IMR-90 (cell line): ENCODE results near the gene MEGF9. TPM values are rescaled to one million over a fixed set of nuclear protein-coding genes. Genes with fewer than 3 reads are reported as not detected.

Experiments
- ATAC-seq: fragments of 200-7000 bp; cut with Tn5 transposase; 2 replicates; pipeline ENCODE4 v1.9.1; 2020; ENCODE audit warnings: low read depth, mild to moderate bottlenecking, moderate library complexity
- BruUV-seq: library from RNA; stranded (reverse); fragments of 400-500 nt; replicated peaks from 2 replicates; lab custom pipeline; 2021; lab: Mats Ljungman, UMichigan
- CTCF ChIA-PET: fragments of 300-600 bp; formaldehyde crosslinking; extraction: SDS; loops from one replicate; lab custom pipeline; 2021; ENCODE audit warnings: antibody characterized with exemption; lab: Yijun Ruan, JAX
- POLR2A ChIA-PET: fragments of 300-600 bp; sonication (Branson Sonifier 250); formaldehyde crosslinking; loops from one replicate; lab custom pipeline; 2022; ENCODE audit warnings: antibody characterized with exemption; ENCODE audit not compliant: unreplicated experiment; lab: Charles Lee
- DNase-seq: peaks from one replicate; pipeline ENCODE4 v3.0.0; 2013
- H2AFZ ChIP-seq: replicated peaks from 2 replicates; pipeline ENCODE3; 2013; ENCODE audit warnings: low read length, mild to moderate bottlenecking; ENCODE audit not compliant: poor library complexity
- H2AK5ac ChIP-seq: 2 replicates; pipeline ENCODE4 v1.6.1; 2013; ENCODE audit warnings: low read depth, low read length, inconsistent platforms
- H2AK9ac ChIP-seq: replicated peaks from 2 replicates; pipeline ENCODE3; 2013; ENCODE audit warnings: mild to moderate bottlenecking, low read depth, low read length, moderate library complexity; ENCODE audit not compliant: poor library complexity
- H2BK120ac ChIP-seq: 2 replicates; pipeline ENCODE4 v1.6.1; 2013; ENCODE audit warnings: low read depth, low read length, inconsistent platforms
- H2BK15ac ChIP-seq: 3 replicates; pipeline ENCODE4 v1.6.1; 2013; ENCODE audit warnings: low read depth, low read length, inconsistent platforms
- H2BK20ac ChIP-seq: 2 replicates; pipeline ENCODE4 v1.6.1; 2013; ENCODE audit warnings: low read depth, mild to moderate bottlenecking, inconsistent platforms, low read length, moderate library complexity
- H2BK5ac ChIP-seq: 2 replicates; pipeline ENCODE4 v1.6.1; 2013; ENCODE audit warnings: mild to moderate bottlenecking, low read depth, low read length, inconsistent platforms; ENCODE audit not compliant: poor library complexity, severe bottlenecking
- H3K14ac ChIP-seq: replicated peaks from 2 replicates; pipeline ENCODE4 v1.6.1; 2013; ENCODE audit warnings: low read depth, low read length, inconsistent platforms
- H3K18ac ChIP-seq: 2 replicates; pipeline ENCODE4 v1.6.1; 2013; ENCODE audit warnings: low read depth, low read length, control low read depth
- H3K23ac ChIP-seq: 2 replicates; pipeline ENCODE4 v1.6.1; 2013; ENCODE audit warnings: low read depth, low read length, inconsistent platforms
- H3K27ac ChIP-seq: 2 replicates; pipeline ENCODE4 v1.5.1; 2013; ENCODE audit warnings: mild to moderate bottlenecking, control low read depth, low read length; ENCODE audit not compliant: insufficient read depth
- H3K27me3 ChIP-seq: 2 replicates; pipeline ENCODE4 v1.6.1; 2013; ENCODE audit warnings: low read length; ENCODE audit not compliant: control insufficient read depth, insufficient read depth
- H3K36me3 ChIP-seq: 2 replicates; pipeline ENCODE4 v1.6.1; 2013; ENCODE audit warnings: low read length, mixed read lengths; ENCODE audit not compliant: control insufficient read depth, insufficient read depth
- H3K4ac ChIP-seq: 2 replicates; pipeline ENCODE4 v1.6.1; 2013; ENCODE audit warnings: low read depth, low read length, inconsistent platforms
- H3K4me1 ChIP-seq: 2 replicates; pipeline ENCODE4 v1.6.1; 2013; ENCODE audit warnings: low read length, mixed read lengths; ENCODE audit not compliant: control insufficient read depth, insufficient read depth
- H3K4me2 ChIP-seq: 2 replicates; pipeline ENCODE4 v1.6.1; 2013; ENCODE audit warnings: low read depth, mild to moderate bottlenecking, control low read depth, low read length, moderate library complexity
- H3K4me3 ChIP-seq: 2 replicates; pipeline ENCODE4 v1.5.1; 2013; ENCODE audit warnings: low read depth, mild to moderate bottlenecking, control low read depth, low read length, moderate library complexity; ENCODE audit not compliant: insufficient read depth
- H3K56ac ChIP-seq: 2 replicates; pipeline ENCODE4 v1.6.1; 2013; ENCODE audit warnings: low read length, inconsistent platforms; ENCODE audit not compliant: insufficient read depth; ENCODE audit errors: extremely low read depth
- H3K79me1 ChIP-seq, 2 experiments: 2 replicates each; pipeline ENCODE4 v1.6.1; 2013; ENCODE audit warnings: low read length in 2 of 2, inconsistent platforms in 1 of 2, low read depth in 1 of 2
- H3K9ac ChIP-seq: 2 replicates; pipeline ENCODE4 v1.6.1; 2013; ENCODE audit warnings: low read depth, low read length, control low read depth
- H3K9me1 ChIP-seq: 2 replicates; pipeline ENCODE4 v1.6.1; 2013; ENCODE audit warnings: low read length, inconsistent platforms; ENCODE audit not compliant: insufficient read depth
- H3K9me3 ChIP-seq: 2 replicates; pipeline ENCODE4 v1.6.1; 2013; ENCODE audit warnings: low read length; ENCODE audit not compliant: control insufficient read depth, insufficient read depth
- H4K20me1 ChIP-seq: 2 replicates; pipeline ENCODE4 v1.6.1; 2013; ENCODE audit warnings: low read length, inconsistent platforms; ENCODE audit not compliant: insufficient read depth
- H4K5ac ChIP-seq: 2 replicates; pipeline ENCODE4 v1.6.1; 2013; ENCODE audit warnings: mild to moderate bottlenecking, low read depth, low read length, control low read depth
- H4K8ac ChIP-seq, 2 experiments: 2 replicates each; pipeline ENCODE4 v1.6.1; 2013; ENCODE audit warnings: low read depth in 2 of 2, low read length in 2 of 2, control low read depth in 1 of 2, inconsistent platforms in 1 of 2
- H4K91ac ChIP-seq: 2 replicates; pipeline ENCODE4 v1.6.1; 2013; ENCODE audit warnings: low read depth, low read length, inconsistent platforms; ENCODE audit not compliant: insufficient read depth
- FOS ChIP-seq: fragments of 150-350 bp; IDR thresholded peaks from 2 replicates; pipeline ENCODE4 v1.6.1; 2016; ENCODE audit warnings: low read depth, low read length
- MAFK ChIP-seq: IDR thresholded peaks from 2 replicates; pipeline ENCODE4 v1.6.1; 2012; ENCODE audit warnings: low read depth, low read length, improper control_type of control experiment
- MAZ ChIP-seq: IDR thresholded peaks from 2 replicates; pipeline ENCODE4 v1.6.1; 2012; ENCODE audit warnings: low read depth, mild to moderate bottlenecking, low read length, improper control_type of control experiment, moderate library complexity, borderline replicate concordance
- MXI1 ChIP-seq: IDR thresholded peaks from 2 replicates; pipeline ENCODE4 v1.6.1; 2012; ENCODE audit warnings: low read depth, mild to moderate bottlenecking, low read length, moderate library complexity, borderline replicate concordance
- NFE2L2 ChIP-seq: fragments of 150-350 bp; IDR thresholded peaks from 2 replicates; pipeline ENCODE4 v1.6.1; 2016; ENCODE audit warnings: low read depth, mild to moderate bottlenecking, low read length
- POLR2A ChIP-seq: IDR thresholded peaks from 2 replicates; pipeline ENCODE4 v1.6.1; 2012; ENCODE audit warnings: mild to moderate bottlenecking, low read depth, low read length
- RCOR1 ChIP-seq: IDR thresholded peaks from 2 replicates; pipeline ENCODE4 v1.6.1; 2012; ENCODE audit warnings: mild to moderate bottlenecking, low read length, improper control_type of control experiment; ENCODE audit not compliant: insufficient replicate concordance
- RFX5 ChIP-seq: IDR thresholded peaks from 2 replicates; pipeline ENCODE4 v1.8.0; 2012; ENCODE audit warnings: low read depth, mild to moderate bottlenecking, low read length, moderate library complexity
- SMC3 ChIP-seq: fragments of 150-350 bp; IDR thresholded peaks from 2 replicates; pipeline ENCODE4 v1.6.1; 2016; ENCODE audit warnings: low read depth, mild to moderate bottlenecking, antibody characterized with exemption, low read length, moderate library complexity
- dilution Hi-C: fragments of 300-500 bp; cut with HindIII; formaldehyde crosslinking; loops from one replicate; pipeline ENCODE4 v1.14.3; 2018; ENCODE audit warnings: low sequenced_read_pairs; ENCODE audit not compliant: unreplicated experiment
- in situ Hi-C: fragments of 300-500 bp; cut with MboI; formaldehyde crosslinking; loops from 3 replicates; pipeline ENCODE4 v1.14.3; 2019; ENCODE audit warnings: low sequenced_read_pairs, inconsistent platforms, mixed read lengths
- intact Hi-C: fragments of 100-400 bp; cut with micrococcal nuclease; formaldehyde crosslinking; loops from 2 replicates; pipeline ENCODE4 v1.10.0; 2022
- polyA plus RNA-seq, 3 experiments: library from polyadenylated mRNA; depleted of rRNA; stranded (reverse); fragments of >200 nt; gene quantifications; 2 replicates each; pipeline ENCODE4 v1.2.3, GENCODE V29; 2012; ENCODE audit warnings: low replicate concordance in 1 of 3
- total RNA-seq: library from RNA; depleted of rRNA; stranded (reverse); fragments of >200 nt; gene quantifications from 2 replicates; pipeline ENCODE4 v1.2.3, GENCODE V29; 2012
- TF ChIP-seq, protein P1 (sequence below): conservative IDR thresholded peaks from 2 replicates; pipeline ENCODE4 v1.5.1; 2012; ENCODE audit warnings: mild to moderate bottlenecking, low read depth, low read length, improper control_type of control experiment
- TF ChIP-seq, protein P2 (sequence below): fragments of 150-350 bp; IDR thresholded peaks from 2 replicates; pipeline ENCODE4 v1.6.1; 2017; ENCODE audit warnings: mild to moderate bottlenecking, antibody characterized with exemption, low read length, low read depth

The MEGF9 gene
- total and polyA plus RNA-seq, 2 of the 4 experiments (the other 2 are of a cell fraction), result 3.4 TPM

DNA sequence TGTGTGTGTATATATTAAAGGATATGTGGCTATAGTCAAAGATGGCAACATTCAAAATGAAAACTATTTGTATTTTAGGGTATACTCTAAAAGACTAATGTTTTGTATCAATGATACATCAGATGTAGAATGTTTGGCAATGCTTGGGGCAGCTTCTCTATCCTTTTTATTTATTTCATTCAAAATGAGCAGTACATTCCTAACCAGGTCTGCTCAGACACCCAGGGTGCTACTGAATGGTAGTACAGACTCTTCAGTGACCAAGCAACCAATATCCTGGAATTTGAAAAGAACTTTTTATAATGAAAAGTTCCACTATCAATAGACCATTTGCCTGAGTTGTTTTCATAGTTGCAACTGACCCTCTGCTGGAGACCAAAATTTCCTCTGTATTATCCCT, 23.9 kb downstream of the MEGF9 start:
- Histone ChIP-seq H3K36me3 (no peaks in the 10 kb centered on the region), H4K20me1 (no peaks in the 10 kb centered on the region), H3K27ac (no peak overlapping the region), H3K4me2 (no peak overlapping the region), H3K4me3 (no peak overlapping the region), H3K9ac (no peak overlapping the region), H4K5ac (no peak overlapping the region), H3K14ac (no peak overlapping the region), H2AK5ac (no peak overlapping the region), H2AK9ac (no peak overlapping the region), H4K8ac (no peak overlapping the region), H3K9me3 (no peaks in the 10 kb centered on the region), H2BK20ac (no peak overlapping the region), H3K9me1 (peaks cover 3% of the 10 kb centered on the region), H3K27me3 (no peaks in the 10 kb centered on the region), H2BK15ac (no peak overlapping the region), H2BK120ac (no peak overlapping the region), H3K4me1 (peaks cover 8% of the 10 kb centered on the region), H2AFZ (no peak overlapping the region), H3K79me1 (peaks cover 11 to 31% of the 10 kb centered on the region in 2 experiments; a peak in 3 of 4 replicates), H3K56ac (no peak overlapping the region), H2BK5ac (no peak overlapping the region), H3K23ac (no peak overlapping the region), H3K18ac (no peak overlapping the region), H4K91ac (no peak overlapping the region), H3K4ac (no peak overlapping the region)
- ATAC-seq, result no peak
- intact Hi-C loops, result loop anchor here (5.0 kb wide), 1 partner anchor 63 kb away; no protein-coding TSS in a partner anchor
- dilution Hi-C loops, result no loop called here
- POLR2A ChIA-PET, result no interaction called here
- TF ChIP-seq, protein P1, sequence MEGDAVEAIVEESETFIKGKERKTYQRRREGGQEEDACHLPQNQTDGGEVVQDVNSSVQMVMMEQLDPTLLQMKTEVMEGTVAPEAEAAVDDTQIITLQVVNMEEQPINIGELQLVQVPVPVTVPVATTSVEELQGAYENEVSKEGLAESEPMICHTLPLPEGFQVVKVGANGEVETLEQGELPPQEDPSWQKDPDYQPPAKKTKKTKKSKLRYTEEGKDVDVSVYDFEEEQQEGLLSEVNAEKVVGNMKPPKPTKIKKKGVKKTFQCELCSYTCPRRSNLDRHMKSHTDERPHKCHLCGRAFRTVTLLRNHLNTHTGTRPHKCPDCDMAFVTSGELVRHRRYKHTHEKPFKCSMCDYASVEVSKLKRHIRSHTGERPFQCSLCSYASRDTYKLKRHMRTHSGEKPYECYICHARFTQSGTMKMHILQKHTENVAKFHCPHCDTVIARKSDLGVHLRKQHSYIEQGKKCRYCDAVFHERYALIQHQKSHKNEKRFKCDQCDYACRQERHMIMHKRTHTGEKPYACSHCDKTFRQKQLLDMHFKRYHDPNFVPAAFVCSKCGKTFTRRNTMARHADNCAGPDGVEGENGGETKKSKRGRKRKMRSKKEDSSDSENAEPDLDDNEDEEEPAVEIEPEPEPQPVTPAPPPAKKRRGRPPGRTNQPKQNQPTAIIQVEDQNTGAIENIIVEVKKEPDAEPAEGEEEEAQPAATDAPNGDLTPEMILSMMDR, result no peak
- TF ChIP-seq RCOR1, result no peak
- TF ChIP-seq POLR2A, result no peak
- TF ChIP-seq SMC3, result no peak
- TF ChIP-seq MAZ, result no peak
- no peak for TF ChIP-seq MXI1
- TF ChIP-seq RFX5, result no peak
- TF ChIP-seq FOS, result no peak
- no peak for TF ChIP-seq MAFK
- TF ChIP-seq NFE2L2, result no peak
- TF ChIP-seq, protein P2, sequence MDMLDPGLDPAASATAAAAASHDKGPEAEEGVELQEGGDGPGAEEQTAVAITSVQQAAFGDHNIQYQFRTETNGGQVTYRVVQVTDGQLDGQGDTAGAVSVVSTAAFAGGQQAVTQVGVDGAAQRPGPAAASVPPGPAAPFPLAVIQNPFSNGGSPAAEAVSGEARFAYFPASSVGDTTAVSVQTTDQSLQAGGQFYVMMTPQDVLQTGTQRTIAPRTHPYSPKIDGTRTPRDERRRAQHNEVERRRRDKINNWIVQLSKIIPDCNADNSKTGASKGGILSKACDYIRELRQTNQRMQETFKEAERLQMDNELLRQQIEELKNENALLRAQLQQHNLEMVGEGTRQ, result no peak
- DNase-seq, result no peak
- no TSS peak for BruUV-seq
- in situ Hi-C loops, result no loop called here
- CTCF ChIA-PET, result interaction anchor here (1.0 kb wide), 1 partner anchor 21 kb away, joined by 3 read pairs; no protein-coding TSS in a partner anchor
